ENCODE data around the gene ZNHIT3.
"Not testable (repeated sequence)": the region's sequence is repeated elsewhere in the genome, so short reads cannot be mapped to it uniquely, and the experiment has no call there.

The ZNHIT3 gene

GRCh38 chr17:36498560-36499300, 12.2 kb downstream of the ZNHIT3 start:
- no peaks in the 10 kb centered on the region for H3K9me3 Mint-ChIP-seq
- H3K4me1 Mint-ChIP-seq: no peaks in the 10 kb centered on the region
- H3K36me3 Mint-ChIP-seq: peaks cover 17% of the 10 kb centered on the region
- ATAC-seq (ENCODE audit: low read depth) (no peak), DNase-seq (ENCODE audit: low spot score in 2 of 2) (no peak)
- no peak overlapping the region for H3K4me3 Mint-ChIP-seq
- no peaks in the 10 kb centered on the region for H3K27me3 Mint-ChIP-seq
- no peak overlapping the region for H3K27ac Mint-ChIP-seq

- Mint-ChIP-seq H3K36me3 (peaks cover 13% of the 10 kb centered on the region), H3K27me3 (no peaks in the 10 kb centered on the region), H3K27ac (no peak overlapping the region)
Observed at GRCh38 chr17:36500745-36501225, 14.3 kb downstream of the ZNHIT3 start.

GRCh38 chr17:36501351-36501750, 14.9 kb downstream of the ZNHIT3 start:
- H3K27me3 Mint-ChIP-seq: no peaks in the 10 kb centered on the region
- no peak for ATAC-seq (ENCODE audit: low read depth)
- no peaks in the 10 kb centered on the region for H3K9me3 Mint-ChIP-seq
- H3K4me1 Mint-ChIP-seq: no peaks in the 10 kb centered on the region
- H3K27ac Mint-ChIP-seq: no peak overlapping the region
- DNase-seq (ENCODE audit: low spot score in 2 of 2): no peak
- H3K4me3 Mint-ChIP-seq: no peak overlapping the region
- H3K36me3 Mint-ChIP-seq: peaks cover 8% of the 10 kb centered on the region

More at GRCh38 chr17:36500745-36501225, 14.3 kb downstream of the ZNHIT3 start:
- Mint-ChIP-seq H3K4me1 (no peaks in the 10 kb centered on the region), H3K4me3 (no peak overlapping the region), H3K9me3 (no peaks in the 10 kb centered on the region)
- ATAC-seq (ENCODE audit: low read depth): no peak
- no peak for DNase-seq (ENCODE audit: low spot score in 2 of 2)

GRCh38 chr17:36501963-36502362, 15.5 kb downstream of the ZNHIT3 start:
- H3K4me3 Mint-ChIP-seq: no peak overlapping the region
- no peaks in the 10 kb centered on the region for H3K9me3 Mint-ChIP-seq
- no peak overlapping the region for H3K27ac Mint-ChIP-seq
- no peaks in the 10 kb centered on the region for H3K4me1 Mint-ChIP-seq
- H3K27me3 Mint-ChIP-seq: no peaks in the 10 kb centered on the region
- no peak for DNase-seq (ENCODE audit: low spot score in 2 of 2)
- no peak for ATAC-seq (ENCODE audit: low read depth)
- peaks cover 8% of the 10 kb centered on the region for H3K36me3 Mint-ChIP-seq

GRCh38 chr17:36503456-36504155, 17.1 kb downstream of the ZNHIT3 start:
- H3K4me3 Mint-ChIP-seq: no peak overlapping the region
- no peaks in the 10 kb centered on the region for H3K27me3 Mint-ChIP-seq
- peaks cover 8% of the 10 kb centered on the region for H3K36me3 Mint-ChIP-seq
- no peak for DNase-seq (ENCODE audit: low spot score in 2 of 2)
- H3K9me3 Mint-ChIP-seq: no peaks in the 10 kb centered on the region
- H3K4me1 Mint-ChIP-seq: no peaks in the 10 kb centered on the region
- ATAC-seq (ENCODE audit: low read depth): no peak
- H3K27ac Mint-ChIP-seq: no peak overlapping the region

- no peaks in the 10 kb centered on the region for H3K4me1 Mint-ChIP-seq
- no peak for ATAC-seq (ENCODE audit: low read depth)
- DNase-seq (ENCODE audit: low spot score in 2 of 2): no peak
- H3K4me3 Mint-ChIP-seq: no peak overlapping the region
- no peaks in the 10 kb centered on the region for H3K27me3 Mint-ChIP-seq
- H3K27ac Mint-ChIP-seq: peak overlapping the region; percentile 24
- H3K36me3 Mint-ChIP-seq: peaks cover 8% of the 10 kb centered on the region
- H3K9me3 Mint-ChIP-seq: no peaks in the 10 kb centered on the region
Observed at GRCh38 chr17:36504156-36504545, 17.7 kb downstream of the ZNHIT3 start.

- Mint-ChIP-seq H3K9me3 (no peaks in the 10 kb centered on the region), H3K27me3 (no peaks in the 10 kb centered on the region), H3K27ac (no peak overlapping the region), H3K36me3 (peaks cover 8% of the 10 kb centered on the region), H3K4me3 (no peak overlapping the region), H3K4me1 (no peaks in the 10 kb centered on the region)
- DNase-seq (ENCODE audit: low spot score in 2 of 2) (no peak), ATAC-seq (ENCODE audit: low read depth) (no peak)
Observed at GRCh38 chr17:36505171-36505570, 18.7 kb downstream of the ZNHIT3 start.

GRCh38 chr17:36506249-36506826, 19.9 kb downstream of the ZNHIT3 start:
- H3K4me3 Mint-ChIP-seq: no peak overlapping the region
- H3K27me3 Mint-ChIP-seq: no peaks in the 10 kb centered on the region
- peaks cover 13% of the 10 kb centered on the region for H3K36me3 Mint-ChIP-seq
- ATAC-seq (ENCODE audit: low read depth) (no peak), DNase-seq (ENCODE audit: low spot score in 2 of 2) (no peak)
- no peaks in the 10 kb centered on the region for H3K4me1 Mint-ChIP-seq
- no peak overlapping the region for H3K27ac Mint-ChIP-seq
- no peaks in the 10 kb centered on the region for H3K9me3 Mint-ChIP-seq

GRCh38 chr17:36506831-36507230, 20.4 kb downstream of the ZNHIT3 start:
- Mint-ChIP-seq H3K27ac (no peak overlapping the region), H3K9me3 (no peaks in the 10 kb centered on the region), H3K27me3 (no peaks in the 10 kb centered on the region), H3K4me3 (no peak overlapping the region), H3K4me1 (no peaks in the 10 kb centered on the region), H3K36me3 (peaks cover 13% of the 10 kb centered on the region)
- DNase-seq (ENCODE audit: low spot score in 2 of 2) (no peak), ATAC-seq (ENCODE audit: low read depth) (no peak)

GRCh38 chr17:36507266-36507665, 20.8 kb downstream of the ZNHIT3 start:
- Mint-ChIP-seq H3K27ac (no peak overlapping the region), H3K9me3 (no peaks in the 10 kb centered on the region), H3K4me1 (no peaks in the 10 kb centered on the region), H3K27me3 (no peaks in the 10 kb centered on the region), H3K36me3 (peaks cover 12% of the 10 kb centered on the region), H3K4me3 (no peak overlapping the region)
- DNase-seq (ENCODE audit: low spot score in 2 of 2): no peak
- ATAC-seq (ENCODE audit: low read depth): no peak

GRCh38 chr17:36508439-36508838, 22.0 kb downstream of the ZNHIT3 start:
- H3K4me3 Mint-ChIP-seq: not testable (repeated sequence)

GRCh38 chr17:36509272-36509985, 22.9 kb downstream of the ZNHIT3 start:
- Mint-ChIP-seq H3K9me3 (no peaks in the 10 kb centered on the region), H3K4me1 (no peaks in the 10 kb centered on the region), H3K27me3 (no peaks in the 10 kb centered on the region), H3K36me3 (peaks cover 10% of the 10 kb centered on the region), H3K27ac (no peak overlapping the region), H3K4me3 (no peak overlapping the region)
- no peak for DNase-seq (ENCODE audit: low spot score in 2 of 2)
- ATAC-seq (ENCODE audit: low read depth): no peak

More at GRCh38 chr17:36508439-36508838, 22.0 kb downstream of the ZNHIT3 start:
- not testable (repeated sequence) for H3K27me3 Mint-ChIP-seq; H3K27ac Mint-ChIP-seq; H3K4me1 Mint-ChIP-seq; H3K9me3 Mint-ChIP-seq; ATAC-seq (ENCODE audit: low read depth); DNase-seq (ENCODE audit: low spot score in 2 of 2)
- peaks cover 11% of the 10 kb centered on the region for H3K36me3 Mint-ChIP-seq

- DNase-seq (ENCODE audit: low spot score in 2 of 2) (no peak), ATAC-seq (ENCODE audit: low read depth) (no peak)
- Mint-ChIP-seq H3K27me3 (no peaks in the 10 kb centered on the region), H3K4me3 (no peak overlapping the region), H3K4me1 (no peaks in the 10 kb centered on the region), H3K27ac (no peak overlapping the region), H3K36me3 (peaks cover 7% of the 10 kb centered on the region), H3K9me3 (no peaks in the 10 kb centered on the region)
Observed at GRCh38 chr17:36510636-36511035, 24.2 kb downstream of the ZNHIT3 start.

GRCh38 chr17:36511216-36511615, 24.7 kb downstream of the ZNHIT3 start:
- ATAC-seq (ENCODE audit: low read depth) (no peak), DNase-seq (ENCODE audit: low spot score in 2 of 2) (no peak)
- Mint-ChIP-seq H3K4me1 (no peaks in the 10 kb centered on the region), H3K9me3 (no peaks in the 10 kb centered on the region), H3K27ac (no peak overlapping the region), H3K36me3 (peaks cover 5% of the 10 kb centered on the region), H3K27me3 (no peaks in the 10 kb centered on the region), H3K4me3 (no peak overlapping the region)

All from memory B cell (primary cell).